ENCODE data around the gene CD164. TPM values are rescaled to one million over a fixed set of nuclear protein-coding genes. Genes with fewer than 3 reads are reported as not detected.

CD164 gene
- total and polyA plus RNA-seq, 2 of the 13 experiments (the other 11 are each of a cell fraction or from before 2014, with no cell fraction given) = 222 to 293 TPM

GRCh38 chr6:109381747-109382575 is at the start of gene CD164 (continued):
- TF ChIP-seq PRDM10 (CRISPR knock-in tag; IDR thresholded peaks at IDR 0.05; ENCODE audit: low read depth) = no peak
- no peak for TF ChIP-seq AGO1 (IDR thresholded peaks at IDR 0.05; ENCODE audit: low read depth, low read length, poor library complexity, severe bottlenecking)
- 0 out of 2 replicates have a peak, but pooled peaks have one; percentile 47 for TF ChIP-seq ZNF83 (CRISPR knock-in tag; IDR thresholded peaks at IDR 0.05; ENCODE audit: borderline replicate concordance)
- no peak for TF ChIP-seq PRDM4 (CRISPR knock-in tag; IDR thresholded peaks at IDR 0.05; ENCODE audit: borderline replicate concordance)
- no peak for TF ChIP-seq NCOA5 (CRISPR knock-in tag; IDR thresholded peaks at IDR 0.05)
- TF ChIP-seq ZFP41 (CRISPR knock-in tag; IDR thresholded peaks at IDR 0.05; ENCODE audit: borderline replicate concordance) = no peak
- peak; percentile 65 for TF ChIP-seq SAFB2 (CRISPR knock-in tag; IDR thresholded peaks at IDR 0.05; ENCODE audit: borderline replicate concordance, low read depth)
- no peak for TF ChIP-seq MBNL3 (CRISPR knock-in tag; conservative IDR thresholded peaks at IDR 0.05)
- TF ChIP-seq STAT5B (CRISPR knock-in tag; IDR thresholded peaks at IDR 0.05) = no peak
- peak; percentile 51; the same call in 1 of the 2 replicates for TF ChIP-seq MXD4 (CRISPR knock-in tag; IDR thresholded peaks at IDR 0.05)
- TF ChIP-seq CAMTA2 (CRISPR knock-in tag; IDR thresholded peaks at IDR 0.05; ENCODE audit: borderline replicate concordance) = no peak
- TF ChIP-seq IRF1 (CRISPR knock-in tag; IDR thresholded peaks at IDR 0.05; ENCODE audit: low read depth) = no peak
- TF ChIP-seq NR2F2 (IDR thresholded peaks at IDR 0.05; ENCODE audit: borderline replicate concordance, low read depth) = 0 out of 2 replicates have a peak, but pooled peaks have one; percentile 14
- no peak for TF ChIP-seq ATF5 (CRISPR knock-in tag; IDR thresholded peaks at IDR 0.05; ENCODE audit: low read depth)
- TF ChIP-seq TBP (CRISPR knock-in tag; IDR thresholded peaks at IDR 0.05) = no peak
- peak; percentile 72 for TF ChIP-seq ZNF709 (CRISPR knock-in tag; IDR thresholded peaks at IDR 0.05)

Measured in HepG2 (cell line).